HG02981 (cell line): ENCODE data around the gene SETDB1.
A peak's percentile ranks its signal among the peaks of the same experiment; 100 is the strongest.
"Not testable (repeated sequence)": the region's sequence is repeated elsewhere in the genome, so short reads cannot be mapped to it uniquely, and the experiment has no call there.

Experiments
- ATAC-seq: cut with Tn5 transposase; IDR thresholded peaks from one replicate; pipeline ENCODE4 v1.9.1; 2021; ENCODE audit warnings: mild to moderate bottlenecking, moderate library complexity; ENCODE audit not compliant: unreplicated experiment

Gene SETDB1

GRCh38 chr1:150926097-150926741 is at the start of gene SETDB1:
TSS of gene SETDB1 (plus strand) at chr1:150926363. CDS start at chr1:150927715, 1,352 bp downstream.
- peak; percentile 83 for ATAC-seq

GRCh38 chr1:150878931-150879330 is 47.2 kb upstream of the SETDB1 start:
- not testable (repeated sequence) for ATAC-seq

- no peak for ATAC-seq
Observed at GRCh38 chr1:150881331-150882070, 44.7 kb upstream of the SETDB1 start.

GRCh38 chr1:150883121-150883520 is 43.0 kb upstream of the SETDB1 start:
- not testable (repeated sequence) for ATAC-seq

GRCh38 chr1:150887018-150887417 is 39.1 kb upstream of the SETDB1 start, which contains the start of gene CTXND2:
TSS of gene CTXND2 (plus strand) at chr1:150887136. CDS start at chr1:150912315, 25,179 bp downstream.
- no peak for ATAC-seq

- no peak for ATAC-seq
Observed at GRCh38 chr1:150888727-150889126, 37.4 kb upstream of the SETDB1 start.

GRCh38 chr1:150890033-150890416 is 36.1 kb upstream of the SETDB1 start:
- peak; percentile 50 for ATAC-seq

- no peak for ATAC-seq
Observed at GRCh38 chr1:150893336-150893913, 32.7 kb upstream of the SETDB1 start.

- ATAC-seq, result no peak
Observed at GRCh38 chr1:150895618-150896017, 30.5 kb upstream of the SETDB1 start.

GRCh38 chr1:150899795-150900194 is 26.4 kb upstream of the SETDB1 start:
- ATAC-seq, result not testable (repeated sequence)

- no peak for ATAC-seq
Observed at GRCh38 chr1:150902346-150902745, 23.8 kb upstream of the SETDB1 start.

- no peak for ATAC-seq
Observed at GRCh38 chr1:150902751-150903150, 23.4 kb upstream of the SETDB1 start.

- ATAC-seq, result no peak
Observed at GRCh38 chr1:150905301-150905700, 20.9 kb upstream of the SETDB1 start.

- ATAC-seq, result no peak
Observed at GRCh38 chr1:150906329-150906728, 19.8 kb upstream of the SETDB1 start.

- no peak for ATAC-seq
Observed at GRCh38 chr1:150906813-150907212, 19.4 kb upstream of the SETDB1 start.

GRCh38 chr1:150909585-150910180 is 16.5 kb upstream of the SETDB1 start:
- ATAC-seq, result no peak

- ATAC-seq, result no peak
Observed at GRCh38 chr1:150912623-150913022, 13.5 kb upstream of the SETDB1 start.

- ATAC-seq, result no peak
Observed at GRCh38 chr1:150917387-150917786, 8.8 kb upstream of the SETDB1 start.

- peak; percentile 55 for ATAC-seq
Observed at GRCh38 chr1:150922519-150922975, 3.6 kb upstream of the SETDB1 start.

GRCh38 chr1:150925080-150925479 is 1.1 kb upstream of the SETDB1 start:
- no peak for ATAC-seq

GRCh38 chr1:150927624-150928023 is 1.5 kb downstream of the SETDB1 start:
- ATAC-seq, result no peak
